ENCODE measurements around the gene LRRC66. TPM values are rescaled to one million over a fixed set of nuclear protein-coding genes. Genes with fewer than 3 reads are reported as not detected.
A peak's percentile ranks its signal among the peaks of the same experiment; 100 is the strongest.

The LRRC66 gene
- polyA plus RNA-seq, 3 donors, result 0.03 TPM; not detected in 2

DNA sequence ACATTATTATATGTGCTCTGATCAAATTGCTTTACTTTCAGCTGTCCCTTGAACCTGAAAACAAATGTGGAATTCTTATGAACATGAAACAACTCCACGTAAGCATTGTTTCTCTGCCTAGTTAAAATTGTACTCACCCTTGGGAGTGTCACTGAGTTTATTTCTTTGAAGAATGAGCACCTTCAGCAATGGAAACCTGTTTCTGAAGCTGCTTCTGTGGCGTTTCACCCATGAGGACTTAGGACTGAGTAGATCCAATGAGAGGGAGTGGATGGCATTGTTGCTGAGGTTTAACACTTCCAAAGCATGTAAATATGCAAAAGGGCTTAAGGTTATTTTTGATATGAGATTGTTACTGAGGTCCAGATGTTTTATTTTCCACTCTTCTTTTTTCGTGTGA, 3.2 kb downstream of the LRRC66 start:
- Mint-ChIP-seq H3K4me1 (peaks cover 28% of the 10 kb centered on the region), H3K4me3 (no peak overlapping the region), H3K27ac (no peak overlapping the region), H3K27me3 (ENCODE audit: low read depth in 3 of 3) (no peaks in the 10 kb centered on the region), H3K36me3 (no peaks in the 10 kb centered on the region), H3K9me3 (no peaks in the 10 kb centered on the region)
- Histone ChIP-seq H3K36me3 (replicated peaks in 1 of 2; ENCODE audit: control insufficient read depth in 1 of 2, insufficient read depth in 2 of 2, low read length in 2 of 2) (no peaks in the 10 kb centered on the region), H2AFZ (ENCODE audit: insufficient read depth, low read depth, low read length, poor library complexity, severe bottlenecking) (no peak overlapping the region), H3K9ac (ENCODE audit: insufficient read depth, low read length, poor library complexity, severe bottlenecking) (no peak overlapping the region), H3K4me1 (ENCODE audit: control insufficient read depth in 1 of 2, insufficient read depth in 2 of 2, low read length in 2 of 2) (peaks cover 21 to 30% of the 10 kb centered on the region in 2 donors), H3K4me3 (replicated peaks in 1 of 3; ENCODE audit: low read depth in 2 of 3, low read length in 3 of 3) (no peak overlapping the region), H3K9me3 (replicated peaks in 1 of 2; ENCODE audit: control insufficient read depth in 1 of 2, insufficient read depth in 1 of 2, low read length in 2 of 2) (no peaks in the 10 kb centered on the region), H4K20me1 (ENCODE audit: insufficient read depth, low read length) (no peaks in the 10 kb centered on the region), H3K27me3 (ENCODE audit: control insufficient read depth in 2 of 2, insufficient read depth in 2 of 2, low read length in 2 of 2) (no peaks in the 10 kb centered on the region), H3K4me2 (replicated peaks; ENCODE audit: extremely low read depth, low read length, poor library complexity, severe bottlenecking) (no peak overlapping the region), H3K79me2 (ENCODE audit: insufficient read depth, low read length) (no peaks in the 10 kb centered on the region), H3K27ac (ENCODE audit: low read depth in 1 of 2, low read length in 2 of 2) (no peak overlapping the region)
- intact Hi-C loops (cut with micrococcal nuclease), result no loop called here
- DNase-seq, result no peak
- 92% methylated on average over 2 of the region's 3 CpGs for WGBS (ENCODE audit: insufficient coverage)
- TF ChIP-seq, protein P1, sequence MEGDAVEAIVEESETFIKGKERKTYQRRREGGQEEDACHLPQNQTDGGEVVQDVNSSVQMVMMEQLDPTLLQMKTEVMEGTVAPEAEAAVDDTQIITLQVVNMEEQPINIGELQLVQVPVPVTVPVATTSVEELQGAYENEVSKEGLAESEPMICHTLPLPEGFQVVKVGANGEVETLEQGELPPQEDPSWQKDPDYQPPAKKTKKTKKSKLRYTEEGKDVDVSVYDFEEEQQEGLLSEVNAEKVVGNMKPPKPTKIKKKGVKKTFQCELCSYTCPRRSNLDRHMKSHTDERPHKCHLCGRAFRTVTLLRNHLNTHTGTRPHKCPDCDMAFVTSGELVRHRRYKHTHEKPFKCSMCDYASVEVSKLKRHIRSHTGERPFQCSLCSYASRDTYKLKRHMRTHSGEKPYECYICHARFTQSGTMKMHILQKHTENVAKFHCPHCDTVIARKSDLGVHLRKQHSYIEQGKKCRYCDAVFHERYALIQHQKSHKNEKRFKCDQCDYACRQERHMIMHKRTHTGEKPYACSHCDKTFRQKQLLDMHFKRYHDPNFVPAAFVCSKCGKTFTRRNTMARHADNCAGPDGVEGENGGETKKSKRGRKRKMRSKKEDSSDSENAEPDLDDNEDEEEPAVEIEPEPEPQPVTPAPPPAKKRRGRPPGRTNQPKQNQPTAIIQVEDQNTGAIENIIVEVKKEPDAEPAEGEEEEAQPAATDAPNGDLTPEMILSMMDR (IDR thresholded peaks at IDR 0.05), result no peak

GRCh38 chr4:52015366-52015765, 4.8 kb downstream of the LRRC66 start:
- no peak for DNase-seq
- TF ChIP-seq, protein P1 (IDR thresholded peaks at IDR 0.05), result no peak
- Histone ChIP-seq H3K36me3 (replicated peaks in 1 of 2; ENCODE audit: control insufficient read depth in 1 of 2, insufficient read depth in 2 of 2, low read length in 2 of 2) (no peaks in the 10 kb centered on the region), H3K27ac (ENCODE audit: low read depth in 1 of 2, low read length in 2 of 2) (peak overlapping the region in 1 of 2 donors; percentile 71), H2AFZ (ENCODE audit: insufficient read depth, low read depth, low read length, poor library complexity, severe bottlenecking) (peak overlapping the region; percentile 61), H3K4me1 (ENCODE audit: control insufficient read depth in 1 of 2, insufficient read depth in 2 of 2, low read length in 2 of 2) (peaks cover 20 to 27% of the 10 kb centered on the region in 2 donors), H3K79me2 (ENCODE audit: insufficient read depth, low read length) (no peaks in the 10 kb centered on the region), H3K9ac (ENCODE audit: insufficient read depth, low read length, poor library complexity, severe bottlenecking) (no peak overlapping the region), H3K4me2 (replicated peaks; ENCODE audit: extremely low read depth, low read length, poor library complexity, severe bottlenecking) (peak overlapping the region; percentile 63), H4K20me1 (ENCODE audit: insufficient read depth, low read length) (no peaks in the 10 kb centered on the region), H3K27me3 (ENCODE audit: control insufficient read depth in 2 of 2, insufficient read depth in 2 of 2, low read length in 2 of 2) (no peaks in the 10 kb centered on the region), H3K4me3 (replicated peaks in 1 of 3; ENCODE audit: low read depth in 2 of 3, low read length in 3 of 3) (peak overlapping the region in 1 of 3 experiments; percentile 50), H3K9me3 (replicated peaks in 1 of 2; ENCODE audit: control insufficient read depth in 1 of 2, insufficient read depth in 1 of 2, low read length in 2 of 2) (no peaks in the 10 kb centered on the region)
- Mint-ChIP-seq H3K27me3 (ENCODE audit: low read depth in 3 of 3) (no peaks in the 10 kb centered on the region), H3K36me3 (no peaks in the 10 kb centered on the region), H3K4me1 (peaks cover 25% of the 10 kb centered on the region), H3K4me3 (peak overlapping the region in 1 of 2 donors; percentile 74), H3K27ac (peak overlapping the region in 6 of 7 donors; percentile 40 to 80 (median 73)), H3K9me3 (no peaks in the 10 kb centered on the region)
- no CpG with 5 or more reads among the region's 7 CpGs for WGBS (ENCODE audit: insufficient coverage)
- intact Hi-C loops (cut with micrococcal nuclease), result no loop called here
